HG03520 (cell line): Measurements from ENCODE around the gene CNIH3.
"Not testable (repeated sequence)": the region's sequence is repeated elsewhere in the genome, so short reads cannot be mapped to it uniquely, and the experiment has no call there.

ENCODE experiments used
- ATAC-seq: cut with Tn5 transposase; IDR thresholded peaks from one replicate; pipeline ENCODE4 v1.9.1; 2021; ENCODE audit warnings: mild to moderate bottlenecking, moderate library complexity; ENCODE audit not compliant: unreplicated experiment

Gene CNIH3

GRCh38 chr1:224684979-224685425 is 68.9 kb downstream of the CNIH3 start:
- ATAC-seq, result no peak

DNA sequence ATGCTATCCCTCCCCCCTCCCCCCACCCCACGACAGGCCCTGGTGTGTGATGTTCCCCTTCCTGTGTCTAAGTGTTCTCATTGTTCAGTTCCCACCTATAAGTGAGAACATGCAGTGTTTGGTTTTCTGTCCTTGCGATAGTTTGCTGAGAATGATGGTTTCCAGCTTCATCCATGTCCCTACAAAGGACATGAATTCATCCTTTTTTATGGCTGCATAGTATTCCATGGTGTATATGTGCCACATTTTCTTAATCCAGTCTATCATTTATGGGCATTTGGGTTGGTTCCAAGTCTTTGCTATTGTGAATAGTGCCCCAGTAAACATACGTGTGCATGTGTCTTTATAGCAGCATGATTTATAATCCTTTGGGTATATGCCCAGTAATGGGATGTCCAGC is 70.0 kb downstream of the CNIH3 start:
- not testable (repeated sequence) for ATAC-seq

DNA sequence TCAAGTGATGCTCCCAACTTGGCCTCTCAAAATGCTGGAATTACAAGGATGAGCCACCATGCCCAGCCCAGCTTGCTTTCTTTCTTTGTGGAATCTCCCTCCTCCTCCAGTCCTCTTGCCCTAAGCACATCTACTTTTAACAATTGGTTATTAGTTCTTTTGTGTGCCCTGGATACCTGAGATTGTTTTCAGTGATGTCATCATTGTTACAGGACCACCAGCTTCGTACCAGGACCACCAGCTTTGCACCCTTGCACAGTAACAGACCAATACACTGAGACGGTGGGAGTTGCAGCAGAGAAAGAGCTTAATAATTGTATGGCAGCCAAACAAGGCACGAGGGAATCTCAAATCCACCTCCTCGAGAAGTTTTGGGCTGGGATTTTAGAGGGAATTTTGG is 71.3 kb downstream of the CNIH3 start:
- ATAC-seq, result no peak

GRCh38 chr1:224689374-224689773 is 73.3 kb downstream of the CNIH3 start:
- ATAC-seq, result no peak

DNA sequence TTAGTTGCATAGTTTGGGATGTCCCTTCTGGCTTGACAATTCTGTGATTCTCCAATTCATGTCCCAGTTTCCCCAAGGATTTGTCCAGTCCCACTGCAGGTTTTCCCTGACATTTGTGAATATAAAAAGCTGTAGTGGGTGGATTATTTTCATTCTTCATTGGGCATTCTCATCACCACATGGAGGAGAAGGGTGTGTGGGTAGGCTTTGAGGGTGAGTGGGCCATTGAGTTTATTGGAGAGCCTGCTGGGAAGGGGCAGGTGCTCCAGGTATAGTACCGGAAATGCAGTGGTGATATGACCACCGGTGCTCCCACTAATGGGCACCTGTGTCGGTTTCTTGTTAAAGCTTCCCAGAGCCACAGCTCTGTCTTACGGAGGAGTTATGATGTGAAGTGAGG is 74.5 kb downstream of the CNIH3 start:
- ATAC-seq, result no peak

DNA sequence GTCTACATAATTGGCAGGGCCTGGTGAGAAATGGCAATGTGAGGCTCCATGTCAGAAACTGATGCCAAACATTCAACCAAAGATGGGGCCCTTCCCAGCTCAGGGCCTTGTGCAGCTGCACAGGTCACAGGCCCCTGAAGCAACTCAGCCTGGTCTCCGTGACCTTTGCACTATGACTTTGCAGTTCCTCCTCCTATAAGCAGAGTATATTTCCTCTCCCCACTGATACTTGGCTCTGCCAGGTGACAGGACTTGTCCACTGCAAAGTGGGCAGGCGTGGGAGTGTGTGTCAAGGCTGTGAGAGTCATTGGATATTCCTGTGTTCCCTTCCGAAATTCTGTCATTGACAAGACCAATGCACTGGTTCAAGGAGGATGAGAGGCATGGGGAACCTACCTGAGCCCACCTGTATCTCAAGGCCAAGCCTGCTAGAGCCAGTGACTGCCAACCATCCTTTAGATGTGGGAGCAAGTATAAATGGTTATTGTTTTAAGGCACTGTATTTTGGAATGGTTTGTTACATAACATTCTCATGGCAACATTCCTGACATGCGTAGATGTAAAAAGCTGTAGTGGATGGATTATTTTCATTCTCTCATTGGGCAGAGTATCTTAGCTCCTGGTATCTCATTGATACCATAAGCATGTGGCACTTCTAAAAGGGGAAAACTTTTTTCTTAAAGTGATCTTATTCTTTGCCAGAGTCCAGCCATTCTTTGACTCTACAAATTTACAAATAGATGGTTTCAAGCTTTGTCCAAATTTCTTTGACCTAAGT is 75.2 kb downstream of the CNIH3 start:
- no peak for ATAC-seq

- no peak for ATAC-seq
Observed at GRCh38 chr1:224694969-224695368, 78.9 kb downstream of the CNIH3 start.

DNA sequence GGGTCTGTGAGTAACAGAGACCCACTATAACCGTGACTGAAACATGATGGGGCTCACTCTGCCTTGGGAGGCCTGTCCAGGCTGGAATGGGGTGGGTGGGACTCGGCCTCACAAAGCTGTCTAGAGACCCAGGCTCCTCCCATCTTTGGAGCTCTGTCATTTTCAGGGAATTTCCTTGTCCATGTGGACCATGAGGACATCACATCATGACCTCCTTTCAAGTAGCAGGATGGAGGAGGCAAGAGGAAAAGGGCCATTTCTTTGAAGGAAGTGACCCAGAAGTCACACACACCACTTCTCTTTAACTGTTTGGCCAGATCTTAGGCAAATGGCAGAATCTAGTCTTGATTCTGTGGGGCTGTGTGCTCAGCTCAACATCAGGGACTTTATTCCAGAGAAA is 79.9 kb downstream of the CNIH3 start:
- no peak for ATAC-seq

- ATAC-seq, result no peak
Observed at GRCh38 chr1:224696891-224697765, 81.0 kb downstream of the CNIH3 start.

- ATAC-seq, result no peak
Observed at GRCh38 chr1:224698015-224698451, 81.9 kb downstream of the CNIH3 start.

GRCh38 chr1:224700918-224701531 is 84.9 kb downstream of the CNIH3 start:
- peak; percentile 54 for ATAC-seq

GRCh38 chr1:224703702-224704101 is 87.6 kb downstream of the CNIH3 start:
- ATAC-seq, result no peak

- ATAC-seq, result no peak
Observed at GRCh38 chr1:224704107-224704735, 88.1 kb downstream of the CNIH3 start.

GRCh38 chr1:224705578-224705977 is 89.5 kb downstream of the CNIH3 start:
- no peak for ATAC-seq

DNA sequence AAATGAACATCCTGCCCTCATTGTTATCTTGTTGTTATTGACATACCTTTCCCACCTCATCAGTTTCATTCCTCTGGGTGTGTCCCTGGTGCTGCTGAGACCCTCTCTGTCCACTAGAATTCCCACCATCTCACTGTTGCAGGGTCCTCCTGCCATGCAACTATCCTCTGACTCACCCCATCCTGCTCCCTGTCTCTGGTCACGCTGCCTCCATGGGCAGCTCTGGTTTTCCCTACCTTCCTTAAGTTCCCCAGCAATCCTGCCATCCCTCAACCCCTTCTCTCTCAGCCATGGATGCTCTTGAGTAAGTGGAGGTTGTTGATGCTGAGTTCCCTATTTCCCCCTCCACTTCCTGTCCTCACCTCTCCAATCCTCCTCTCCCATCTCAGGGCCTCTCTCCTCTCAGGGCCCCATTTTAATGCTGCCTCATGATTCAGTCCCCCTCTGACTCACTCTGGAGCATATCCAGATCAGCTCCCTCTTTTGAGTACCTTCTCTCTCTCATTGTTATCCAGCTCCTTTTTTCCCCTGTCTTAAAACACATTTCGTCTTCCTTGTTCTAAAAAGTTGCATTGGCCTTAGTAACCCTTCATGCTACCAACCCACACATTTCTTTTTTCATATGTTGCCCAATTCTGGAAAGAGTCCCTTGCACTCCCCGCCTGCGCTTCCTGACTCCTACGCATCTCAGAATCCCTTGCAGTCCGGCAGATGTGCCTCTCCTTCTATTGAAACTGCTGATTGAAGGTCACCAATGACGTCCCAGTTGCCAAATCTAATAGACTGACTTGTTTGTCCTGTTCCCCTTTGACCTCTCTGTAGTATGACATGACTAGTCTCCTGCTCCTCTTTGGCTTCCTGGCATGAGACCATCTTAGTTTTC is 92.0 kb downstream of the CNIH3 start:
- ATAC-seq, result no peak

GRCh38 chr1:224710196-224710595 is 94.1 kb downstream of the CNIH3 start:
- no peak for ATAC-seq

- ATAC-seq, result not testable (repeated sequence)
Observed at GRCh38 chr1:224711231-224711756, 95.2 kb downstream of the CNIH3 start.

DNA sequence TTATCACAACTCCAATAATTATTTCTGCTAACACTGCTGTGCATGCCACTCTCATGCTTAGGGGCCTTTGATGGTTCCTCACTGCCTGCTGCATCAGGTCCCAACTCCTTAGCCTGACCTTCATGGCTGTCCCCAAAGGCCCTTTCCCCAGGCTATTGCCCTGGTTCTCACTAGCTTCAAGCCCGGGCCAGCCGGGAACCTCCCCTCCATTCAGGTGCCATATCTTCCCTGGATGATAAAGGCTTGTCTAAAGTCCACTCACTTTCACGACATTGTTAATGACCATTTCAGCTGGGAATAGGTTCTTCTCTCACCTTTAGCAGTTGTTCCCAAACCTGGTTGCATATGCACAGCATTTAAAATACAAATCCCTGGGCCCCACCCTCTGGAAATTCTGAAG is 95.8 kb downstream of the CNIH3 start:
- ATAC-seq, result no peak

DNA sequence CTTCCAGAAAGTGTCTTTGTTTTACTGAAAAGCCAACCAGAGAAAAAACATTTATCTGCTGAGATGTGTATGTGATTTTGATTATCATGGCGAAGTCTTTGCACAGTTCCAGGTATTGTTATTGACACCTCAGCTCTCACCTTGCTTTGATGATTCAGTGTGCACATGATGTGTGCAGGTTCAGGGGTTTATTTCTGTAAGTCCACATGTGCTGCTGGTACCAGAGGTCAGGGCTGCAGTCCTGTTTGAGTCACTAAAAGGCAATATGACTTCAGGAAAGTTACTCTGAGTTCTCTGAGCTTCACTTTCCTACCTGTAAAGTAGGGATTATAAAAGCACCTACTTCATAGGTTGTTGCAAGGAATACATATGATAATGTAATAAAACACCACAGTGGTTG is 97.1 kb downstream of the CNIH3 start:
- no peak for ATAC-seq

DNA sequence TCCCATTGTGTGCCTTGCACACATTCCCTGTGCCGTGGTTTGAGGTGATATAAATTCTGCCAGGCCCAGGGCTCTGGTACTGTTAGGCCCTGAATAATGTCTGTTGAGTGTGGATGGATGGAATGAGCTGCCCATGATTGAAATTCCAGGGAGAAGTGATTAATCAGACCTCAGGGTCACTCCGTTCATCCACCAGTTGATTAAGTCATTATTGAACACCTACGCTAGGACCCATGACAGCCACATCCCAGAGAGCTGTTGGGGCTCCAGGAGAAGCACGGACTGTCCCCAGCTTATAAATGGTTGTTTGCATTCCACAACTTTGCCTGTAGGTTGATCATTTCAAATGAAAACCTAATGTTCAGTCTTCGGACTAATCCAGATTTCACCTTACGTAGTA is 98.4 kb downstream of the CNIH3 start:
- ATAC-seq, result no peak
